MCF 10A (cell line): ENCODE measurements around the gene RNF41. TPM values are rescaled to one million over a fixed set of nuclear protein-coding genes. Genes with fewer than 3 reads are reported as not detected.

ENCODE experiments used
- BruUV-seq: library from RNA; stranded (reverse); fragments of 400-500 nt; replicated peaks from 2 replicates; lab custom pipeline; 2021; lab: Mats Ljungman, UMichigan
- CTCF ChIA-PET: fragments of 300-600 bp; sonication (Branson Sonifier 250); formaldehyde crosslinking; extraction: SDS; loops from one replicate; lab custom pipeline; 2021; ENCODE audit warnings: antibody characterized with exemption, inconsistent platforms; lab: Yijun Ruan, JAX
- POLR2A ChIA-PET: fragments of 300-600, 350-650 bp; sonication (Branson Sonifier 250); formaldehyde crosslinking; extraction: SDS; loops from one replicate; lab custom pipeline; 2020; ENCODE audit warnings: antibody characterized with exemption, inconsistent platforms; lab: Yijun Ruan, JAX
- DNase-seq: peaks from one replicate; pipeline ENCODE4 v3.0.0-alpha.2; 2018; ENCODE audit not compliant: unreplicated experiment
- H3K27ac Mint-ChIP-seq: one replicate; pipeline ENCODE4 v1.8.0; 2022; ENCODE audit warnings: mild to moderate bottlenecking, low read depth, mixed read lengths; ENCODE audit not compliant: unreplicated experiment
- H3K27me3 Mint-ChIP-seq: one replicate; pipeline ENCODE4 v1.8.0; 2022; ENCODE audit warnings: mixed read lengths; ENCODE audit not compliant: insufficient read depth, unreplicated experiment
- H3K36me3 Mint-ChIP-seq: one replicate; pipeline ENCODE4 v1.8.0; 2022; ENCODE audit warnings: mild to moderate bottlenecking, moderate library complexity, mixed read lengths; ENCODE audit not compliant: insufficient read depth, unreplicated experiment
- H3K4me1 Mint-ChIP-seq: one replicate; pipeline ENCODE4 v1.8.0; 2022; ENCODE audit warnings: mixed read lengths; ENCODE audit not compliant: insufficient read depth, unreplicated experiment
- H3K4me3 Mint-ChIP-seq: one replicate; pipeline ENCODE4 v1.8.0; 2022; ENCODE audit warnings: mild to moderate bottlenecking, moderate library complexity, mixed read lengths; ENCODE audit not compliant: unreplicated experiment
- H3K9me3 Mint-ChIP-seq: one replicate; pipeline ENCODE4 v1.8.0; 2022; ENCODE audit warnings: mixed read lengths; ENCODE audit not compliant: unreplicated experiment
- intact Hi-C: fragments of 100-400 bp; cut with micrococcal nuclease; formaldehyde crosslinking; loops from 2 replicates; pipeline ENCODE4 v1.14.1; 2022
- total RNA-seq: library from RNA; stranded (reverse); gene quantifications from 2 replicates; pipeline ENCODE4 v1.2.3, GENCODE V29; 2022
- TF ChIP-seq, protein P1 (sequence below): fragments of 200-600 bp; IDR thresholded peaks from one replicate; pipeline ENCODE4 v1.8.0; 2022; ENCODE audit warnings: antibody characterized with exemption, mild to moderate bottlenecking; ENCODE audit not compliant: unreplicated experiment

Gene RNF41
- total RNA-seq, 1 experiment from 2014 or later = 108 TPM

DNA sequence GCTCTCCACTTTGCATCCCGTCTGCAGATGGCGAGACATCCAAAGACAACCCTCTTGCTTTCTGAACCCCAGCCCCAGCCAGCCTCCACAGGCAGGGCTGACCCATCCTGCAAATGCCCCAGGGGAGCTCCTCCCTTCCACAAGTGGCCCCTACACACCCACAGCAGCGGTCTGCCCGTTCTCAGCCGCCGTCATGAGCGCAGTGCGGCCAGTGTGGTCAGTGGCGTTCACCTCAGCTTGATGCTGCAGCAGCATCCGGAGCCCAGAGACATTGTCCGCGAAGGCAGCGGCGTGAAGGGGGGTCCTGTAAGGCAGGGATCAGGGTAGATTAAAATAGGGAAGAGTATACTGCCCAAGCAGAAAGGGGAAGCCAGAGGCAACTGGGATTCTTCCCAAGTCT lies 22.8 kb upstream of the RNF41 start:
- Mint-ChIP-seq H3K27ac (no peak overlapping the region), H3K27me3 (no peaks in the 10 kb centered on the region), H3K9me3 (no peaks in the 10 kb centered on the region), H3K4me3 (no peak overlapping the region), H3K36me3 (peaks cover 61% of the 10 kb centered on the region), H3K4me1 (no peaks in the 10 kb centered on the region)
- no TSS peak for BruUV-seq
- POLR2A ChIA-PET = no interaction called here
- TF ChIP-seq, protein P1, sequence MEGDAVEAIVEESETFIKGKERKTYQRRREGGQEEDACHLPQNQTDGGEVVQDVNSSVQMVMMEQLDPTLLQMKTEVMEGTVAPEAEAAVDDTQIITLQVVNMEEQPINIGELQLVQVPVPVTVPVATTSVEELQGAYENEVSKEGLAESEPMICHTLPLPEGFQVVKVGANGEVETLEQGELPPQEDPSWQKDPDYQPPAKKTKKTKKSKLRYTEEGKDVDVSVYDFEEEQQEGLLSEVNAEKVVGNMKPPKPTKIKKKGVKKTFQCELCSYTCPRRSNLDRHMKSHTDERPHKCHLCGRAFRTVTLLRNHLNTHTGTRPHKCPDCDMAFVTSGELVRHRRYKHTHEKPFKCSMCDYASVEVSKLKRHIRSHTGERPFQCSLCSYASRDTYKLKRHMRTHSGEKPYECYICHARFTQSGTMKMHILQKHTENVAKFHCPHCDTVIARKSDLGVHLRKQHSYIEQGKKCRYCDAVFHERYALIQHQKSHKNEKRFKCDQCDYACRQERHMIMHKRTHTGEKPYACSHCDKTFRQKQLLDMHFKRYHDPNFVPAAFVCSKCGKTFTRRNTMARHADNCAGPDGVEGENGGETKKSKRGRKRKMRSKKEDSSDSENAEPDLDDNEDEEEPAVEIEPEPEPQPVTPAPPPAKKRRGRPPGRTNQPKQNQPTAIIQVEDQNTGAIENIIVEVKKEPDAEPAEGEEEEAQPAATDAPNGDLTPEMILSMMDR = no peak
- no peak for DNase-seq
- intact Hi-C loops = no loop called here
- CTCF ChIA-PET = interaction anchor here (0.6 kb wide), 1 partner anchor 53 kb away, joined by 3 read pairs; no protein-coding TSS in a partner anchor

DNA sequence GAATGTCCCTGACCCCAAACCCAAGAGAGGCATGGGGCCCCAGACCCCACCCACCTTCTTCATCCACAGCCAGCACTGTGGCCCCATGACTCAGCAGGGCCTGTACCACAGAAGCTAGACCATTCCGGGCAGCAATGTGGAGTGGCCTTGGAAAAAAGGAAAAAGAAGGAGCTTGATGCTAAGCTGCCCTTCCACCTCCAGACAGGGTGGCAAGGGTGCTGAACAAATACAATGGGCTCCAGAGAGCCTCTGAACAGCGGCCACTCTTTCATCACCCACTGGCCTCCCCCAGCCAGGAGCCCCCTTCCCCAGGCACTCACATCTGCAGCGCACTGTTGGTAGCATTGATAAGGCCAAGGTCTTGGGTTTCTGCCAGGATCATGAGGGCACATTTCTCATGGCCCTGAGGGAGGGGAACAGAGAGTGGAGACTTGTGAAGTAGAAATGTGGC lies 22.0 kb upstream of the RNF41 start:
- intact Hi-C loops = no loop called here
- Mint-ChIP-seq H3K27me3 (no peaks in the 10 kb centered on the region), H3K27ac (no peak overlapping the region), H3K4me1 (no peaks in the 10 kb centered on the region), H3K36me3 (peaks cover 53% of the 10 kb centered on the region), H3K4me3 (no peak overlapping the region), H3K9me3 (no peaks in the 10 kb centered on the region)
- no peak for DNase-seq
- TF ChIP-seq, protein P1 = no peak
- ChIA-PET POLR2A (no interaction called here), CTCF (no interaction called here)
- no TSS peak for BruUV-seq

DNA sequence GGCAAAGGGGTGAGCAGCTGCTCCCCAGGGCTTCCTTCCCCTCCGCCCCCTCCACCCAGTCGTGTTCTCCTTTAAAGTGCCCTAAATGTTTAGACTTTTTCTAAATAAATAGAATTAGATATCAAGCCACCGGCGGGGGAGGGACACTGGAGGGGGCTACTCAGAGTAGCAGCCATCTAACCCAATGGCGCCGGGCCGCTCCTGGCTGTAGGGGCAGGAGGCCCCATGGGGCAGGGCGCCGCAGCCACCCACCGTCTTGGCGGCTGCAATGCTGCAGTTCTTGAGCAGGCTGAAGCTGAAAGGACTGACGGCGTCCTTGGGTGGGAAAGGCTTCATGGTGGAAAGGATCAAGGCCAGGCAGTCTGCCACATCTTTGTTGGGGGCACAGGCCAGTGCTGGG lies 21.3 kb upstream of the RNF41 start:
- ChIA-PET CTCF (interaction anchor here (0.5 to 1.2 kb wide), 3 partner anchors 15 to 226 kb away, joined by 3 read pairs; partner anchors contain the start of genes ANKRD52 and SPRYD4), POLR2A (no interaction called here)
- no peak for DNase-seq
- TF ChIP-seq, protein P1 = no peak
- Mint-ChIP-seq H3K4me3 (no peak overlapping the region), H3K36me3 (peaks cover 50% of the 10 kb centered on the region), H3K27ac (no peak overlapping the region), H3K4me1 (no peaks in the 10 kb centered on the region), H3K9me3 (no peaks in the 10 kb centered on the region), H3K27me3 (no peaks in the 10 kb centered on the region)
- intact Hi-C loops = no loop called here
- BruUV-seq = no TSS peak

DNA sequence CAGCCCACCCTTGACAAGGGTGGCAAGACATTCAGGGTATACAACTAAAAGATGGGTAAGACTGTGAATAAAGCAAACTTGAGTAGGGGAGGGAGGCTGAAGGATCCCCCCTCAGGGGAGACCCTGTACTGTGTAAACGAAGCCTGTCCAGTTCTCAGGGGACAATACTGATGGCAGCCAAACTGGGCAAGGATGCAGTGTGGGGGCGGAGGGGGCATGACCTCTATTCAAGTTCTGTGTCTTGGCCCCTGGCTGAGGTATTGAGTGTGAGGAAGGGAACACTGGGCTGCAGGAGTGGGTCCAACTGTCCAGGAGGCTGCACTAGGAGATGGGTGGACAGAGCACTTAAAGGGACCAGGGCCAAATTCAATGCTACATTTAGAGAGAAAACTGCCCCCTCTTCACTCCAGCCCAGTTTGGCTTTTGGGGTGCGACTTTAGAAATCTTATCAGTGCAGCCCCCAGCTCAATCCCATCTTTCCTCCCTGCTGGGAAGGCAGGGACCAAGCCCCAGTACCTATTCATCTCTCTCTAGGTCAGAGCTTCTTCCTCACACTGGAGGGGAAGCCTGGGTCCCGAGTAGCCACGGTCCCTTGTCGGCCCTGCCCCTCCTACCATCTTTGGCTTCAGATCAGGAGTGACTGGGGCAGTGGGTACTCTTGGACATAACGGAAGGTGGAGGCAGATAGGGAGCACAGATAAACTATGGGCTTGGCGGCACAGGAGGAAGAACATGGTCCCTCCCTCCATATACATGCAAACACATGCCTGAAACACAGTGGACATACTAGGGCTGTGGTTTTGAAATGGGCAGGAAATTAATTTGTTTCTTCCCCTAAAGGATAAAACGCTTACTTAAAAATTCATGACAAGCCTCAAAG lies 19.9 kb upstream of the RNF41 start:
- H3K27ac Mint-ChIP-seq = no peak overlapping the region
- TSS peak; percentile 2 for BruUV-seq
- no peaks in the 10 kb centered on the region for H3K9me3 Mint-ChIP-seq

More for the DNA sequence above, 19.9 kb upstream of the RNF41 start:
- Mint-ChIP-seq H3K27me3 (no peaks in the 10 kb centered on the region), H3K36me3 (peaks cover 38% of the 10 kb centered on the region), H3K4me3 (no peak overlapping the region), H3K4me1 (no peaks in the 10 kb centered on the region)
- intact Hi-C loops = no loop called here
- ChIA-PET POLR2A (no interaction called here), CTCF (interaction anchor here (0.6 kb wide), 1 partner anchor 36 kb away, joined by 3 read pairs; no protein-coding TSS in a partner anchor)
- DNase-seq = no peak
- TF ChIP-seq, protein P1 = no peak
